GM19238 (cell line): Measurements from ENCODE around the gene HOXB3.

Experiments used
- DNase-seq: peaks from one replicate; pipeline ENCODE4 v3.0.0; 2011; ENCODE audit warnings: low spot score; ENCODE audit not compliant: insufficient read length

The HOXB3 gene

DNA sequence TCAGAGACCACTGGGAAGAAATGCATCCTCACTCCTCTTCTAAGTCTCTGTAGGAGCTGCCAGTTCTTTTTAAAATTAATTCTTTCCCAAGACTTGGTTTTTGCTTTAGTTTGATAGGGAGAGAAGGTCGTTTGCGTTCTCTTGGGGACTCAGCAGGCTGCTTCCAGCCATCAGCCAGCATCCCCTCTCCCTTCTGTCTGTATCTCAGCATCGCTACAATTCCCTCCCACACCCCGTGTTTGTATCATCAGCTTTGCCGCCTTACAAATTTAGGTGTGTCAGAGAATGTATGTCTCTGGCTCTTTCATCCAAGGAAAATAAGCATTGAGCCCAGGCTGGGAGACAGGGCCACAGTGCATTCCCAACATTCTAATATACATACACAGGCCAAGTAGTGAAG, 9.3 kb upstream of the HOXB3 start:
- DNase-seq, result no peak

DNA sequence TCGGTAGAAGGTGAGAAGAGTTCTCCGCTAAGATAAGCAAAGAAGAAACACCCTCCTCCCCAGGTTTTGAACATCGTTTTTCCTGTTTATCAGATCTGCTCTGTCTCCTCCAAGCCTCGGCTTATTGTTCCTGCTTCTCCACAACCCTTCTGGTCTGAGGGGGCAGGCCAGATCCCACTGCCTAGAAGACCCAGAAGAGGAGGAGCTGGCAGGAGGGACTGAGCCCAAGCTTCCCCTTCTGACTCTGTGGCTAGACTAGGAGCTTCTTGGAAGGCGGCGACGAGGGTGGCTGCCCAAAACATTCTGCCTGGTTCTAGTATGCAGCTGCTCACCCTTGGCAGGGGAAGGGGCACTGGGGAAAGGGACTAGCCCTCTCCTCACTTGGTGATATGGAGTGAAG, 8.7 kb upstream of the HOXB3 start:
- DNase-seq, result no peak

DNA sequence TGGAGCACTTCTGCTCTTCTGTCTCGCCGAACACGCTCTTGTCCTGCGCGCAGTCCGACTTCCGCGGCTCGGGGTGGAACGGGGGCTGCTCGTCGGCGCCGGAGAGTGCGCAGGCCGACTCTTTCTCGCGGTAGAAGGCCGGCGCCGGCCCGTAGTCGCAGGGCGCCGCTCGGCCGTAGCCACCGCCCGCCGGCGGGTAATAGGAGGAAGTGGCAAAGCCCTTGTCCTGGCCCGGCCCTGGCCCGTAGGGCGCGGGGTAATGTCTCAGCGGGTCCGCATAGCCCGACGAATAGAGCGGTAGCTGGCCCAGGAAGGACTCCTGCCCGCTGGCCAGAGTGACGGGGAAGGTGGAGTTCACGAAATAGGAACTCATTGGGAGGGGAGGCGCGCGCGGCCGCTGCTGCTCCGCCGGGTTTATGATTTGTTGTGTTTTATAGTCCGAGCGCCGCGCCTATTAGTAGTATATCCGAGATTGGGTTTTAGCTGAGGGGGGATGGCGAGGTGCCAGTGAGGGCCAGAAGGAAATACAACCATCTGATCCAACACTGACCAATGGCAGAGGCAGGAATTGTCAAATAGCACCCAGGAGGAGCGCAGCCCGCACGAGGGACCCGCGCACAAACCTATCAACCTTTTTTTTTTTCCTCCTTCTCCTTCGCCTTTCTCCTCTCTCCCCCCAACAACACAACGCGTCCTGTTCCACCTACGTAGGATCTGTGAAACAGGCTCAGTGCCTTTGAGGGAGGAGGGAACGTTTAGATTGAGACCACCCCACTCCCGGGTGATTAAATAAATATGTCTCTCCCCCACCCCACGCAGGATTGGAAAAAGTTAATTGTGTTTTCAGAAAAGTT, 8.0 kb upstream of the HOXB3 start:
- no peak for DNase-seq

DNA sequence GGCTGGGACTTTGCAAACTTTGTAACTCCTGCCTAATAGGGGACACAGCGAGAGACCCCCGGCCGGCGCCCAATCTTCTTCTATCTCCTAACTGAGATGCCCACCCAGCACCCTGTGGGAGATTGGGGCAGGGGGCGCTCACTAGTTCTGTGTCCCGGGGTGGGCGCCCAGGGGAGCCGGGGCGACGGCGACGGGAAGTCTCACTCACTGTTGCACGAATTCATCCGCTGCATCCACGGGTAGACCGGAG, 7.4 kb upstream of the HOXB3 start:
- no peak for DNase-seq

DNA sequence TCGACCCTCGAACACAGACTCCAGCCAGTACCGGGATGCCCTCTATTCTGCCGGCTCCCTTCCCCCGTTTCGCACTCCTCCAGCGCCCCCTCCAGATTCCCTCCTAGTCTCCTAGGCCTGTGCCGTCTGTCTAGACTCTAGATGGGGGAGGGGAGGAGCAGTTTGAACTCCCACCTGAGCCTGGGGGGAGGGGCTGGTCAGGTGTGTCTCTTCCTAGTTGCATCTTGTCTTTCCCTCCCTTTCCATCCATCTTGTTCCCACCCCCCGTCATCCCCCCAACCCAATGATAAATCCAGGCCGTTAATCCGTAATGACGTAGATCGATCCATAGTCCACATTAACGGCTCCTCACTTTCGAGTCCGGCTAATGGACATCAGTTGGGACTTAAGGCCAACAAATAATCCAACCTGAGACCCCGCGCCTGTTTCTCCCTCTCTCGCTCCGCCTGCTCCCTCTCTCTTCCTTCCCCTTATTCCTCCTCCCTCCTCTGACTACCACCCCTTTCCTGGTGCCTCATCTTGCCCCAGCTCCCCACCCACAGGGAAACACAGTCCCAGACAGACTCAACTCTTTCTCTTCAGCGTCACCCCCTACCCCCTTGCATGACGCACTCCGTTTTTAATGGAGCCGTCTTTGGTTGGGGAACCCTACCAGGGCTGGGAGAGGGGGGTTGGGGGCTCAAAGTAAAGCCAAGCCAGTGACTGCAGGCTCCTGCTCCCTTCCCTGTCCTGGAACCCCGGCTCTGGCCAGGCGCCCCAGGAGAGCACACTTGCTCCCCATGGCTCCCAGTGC, 6.9 kb upstream of the HOXB3 start:
- no peak for DNase-seq

DNA sequence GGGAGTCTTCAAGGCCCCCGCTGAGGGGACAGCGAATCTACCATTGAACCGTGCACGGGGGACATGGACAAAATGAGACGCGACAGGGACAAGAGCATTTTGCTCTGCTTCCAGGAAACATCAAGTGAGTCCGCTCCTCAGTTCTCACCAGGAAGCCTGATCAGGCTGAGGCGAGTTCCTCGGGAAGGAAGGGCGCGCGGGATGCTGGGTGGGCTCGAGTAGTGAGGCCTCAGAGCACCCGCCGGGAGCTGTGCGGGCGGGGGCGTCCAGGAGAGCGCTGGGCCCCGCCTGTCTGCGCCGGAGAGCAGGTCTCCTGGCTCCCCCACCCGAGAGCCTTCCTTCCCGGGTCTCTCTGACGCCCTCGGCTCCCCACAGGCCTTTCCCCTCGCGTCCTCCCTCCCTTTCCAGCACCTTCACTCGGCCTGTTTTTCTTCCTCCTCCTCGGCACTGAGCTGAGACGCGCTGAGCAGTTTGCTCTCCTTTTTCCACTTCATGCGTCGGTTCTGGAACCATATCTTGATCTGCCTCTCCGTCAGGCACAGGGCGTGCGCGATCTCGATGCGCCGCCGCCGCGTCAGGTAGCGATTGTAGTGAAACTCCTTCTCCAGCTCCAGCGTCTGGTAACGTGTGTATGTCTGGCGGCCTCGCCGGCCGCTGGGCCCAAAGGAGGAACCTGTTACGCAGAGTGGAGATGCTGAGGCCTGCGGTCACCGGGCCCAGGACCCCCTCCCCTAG, 6.1 kb upstream of the HOXB3 start:
- no peak for DNase-seq

DNA sequence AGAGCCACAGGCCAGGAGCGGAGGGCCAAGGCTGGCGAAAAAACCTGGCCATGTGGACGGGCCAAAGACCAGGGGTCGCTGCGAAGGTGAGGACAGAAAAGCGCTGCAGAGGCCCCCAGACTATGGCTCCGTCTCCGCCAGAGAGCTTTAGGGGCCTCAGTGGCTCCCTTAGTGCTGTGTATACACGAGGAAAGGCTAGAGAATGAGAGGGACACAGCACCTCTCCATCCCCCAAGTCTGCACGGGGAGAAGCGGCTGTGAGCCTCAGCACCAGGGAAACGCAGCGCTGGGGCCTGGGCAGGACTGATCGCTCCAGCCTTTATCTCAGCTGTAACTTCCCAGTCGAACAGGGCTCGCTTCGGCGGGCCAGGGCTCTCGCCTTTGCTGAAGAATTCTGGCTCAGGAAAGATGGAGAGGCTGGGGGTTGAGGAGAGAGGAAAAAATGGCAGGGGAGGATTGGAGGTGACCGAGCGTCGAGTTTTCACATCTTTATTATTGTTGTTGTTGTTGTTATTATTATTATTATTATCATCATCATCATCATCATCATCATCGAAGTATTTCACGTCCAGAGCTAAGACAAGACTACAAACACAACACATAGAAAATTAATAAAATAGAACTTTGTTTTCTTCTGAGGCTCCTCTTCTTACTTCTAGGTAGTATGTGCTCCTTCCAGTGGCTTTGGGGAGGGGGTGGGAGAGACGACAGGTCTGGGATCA, 5.4 kb upstream of the HOXB3 start:
- DNase-seq, result no peak

DNA sequence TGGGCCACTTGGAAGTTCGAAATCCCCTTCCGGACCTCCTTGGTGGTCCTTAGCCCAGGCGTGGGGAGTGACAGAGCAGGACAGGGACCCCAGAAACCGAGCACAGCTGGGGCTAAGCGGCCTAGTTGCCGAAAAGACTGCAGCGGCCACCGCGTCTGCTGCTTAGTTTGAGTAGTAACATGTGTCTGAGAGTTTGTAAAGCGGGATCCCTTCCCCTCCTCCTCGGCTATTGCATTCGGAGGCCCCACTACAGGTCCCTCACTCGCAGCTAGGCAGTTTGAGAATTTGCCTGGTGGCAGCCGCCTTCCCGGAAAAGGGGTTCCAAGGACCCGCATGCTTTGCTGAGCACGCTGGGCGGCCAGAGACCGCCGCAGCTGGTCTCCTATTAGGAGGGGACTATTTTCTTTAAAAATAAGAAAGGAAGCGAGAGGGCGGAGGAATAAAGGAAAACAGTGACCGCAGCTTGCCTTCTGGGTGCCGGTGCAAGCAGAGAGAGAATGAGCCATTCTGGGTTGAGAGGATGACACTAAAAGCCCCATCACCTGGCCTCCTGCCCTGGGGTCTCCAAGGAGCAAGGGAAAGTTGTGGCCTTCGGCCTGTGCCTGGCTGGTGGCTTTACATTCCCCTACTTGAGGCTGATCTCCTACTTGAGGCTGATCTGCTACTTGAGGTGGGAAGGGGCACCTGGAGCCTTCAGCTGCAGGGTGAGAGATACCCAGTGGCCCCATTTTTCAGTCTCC, 4.7 kb upstream of the HOXB3 start:
- DNase-seq, result no peak

DNA sequence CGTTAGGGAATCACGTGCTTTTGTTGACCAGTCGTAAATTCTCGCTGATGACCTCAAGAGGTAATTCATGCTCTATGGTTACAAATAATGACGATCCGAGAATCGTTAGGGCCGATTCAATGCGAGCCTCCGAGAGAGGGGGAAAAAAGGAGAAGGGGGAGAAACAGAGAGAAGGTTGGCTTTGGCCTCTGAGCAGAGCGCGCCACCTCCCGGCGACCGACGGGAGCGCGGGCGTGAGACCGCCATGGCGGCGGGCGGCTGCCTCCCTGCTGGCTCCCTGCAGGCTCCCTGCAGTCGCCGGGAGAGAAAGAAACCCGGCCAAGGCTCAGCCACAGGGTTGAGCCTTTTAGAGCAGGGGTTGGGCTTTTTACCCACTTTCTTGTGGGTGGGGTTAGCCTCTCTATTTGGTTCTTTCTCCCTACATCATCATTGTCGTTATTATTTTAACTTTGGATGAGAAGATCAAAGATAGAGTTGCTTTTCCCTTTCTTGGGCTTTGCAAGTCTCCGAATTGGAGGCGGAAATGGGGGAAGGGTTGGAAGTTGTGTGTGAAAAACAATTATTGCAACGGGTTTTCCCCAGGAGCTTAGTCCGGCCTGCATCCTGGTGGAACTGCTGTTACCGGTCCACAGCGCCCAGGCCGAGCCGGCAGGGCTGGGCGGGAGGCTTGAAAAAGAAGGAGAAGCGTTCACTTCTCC, 3.9 kb upstream of the HOXB3 start:
- DNase-seq, result peak; percentile 84

DNA sequence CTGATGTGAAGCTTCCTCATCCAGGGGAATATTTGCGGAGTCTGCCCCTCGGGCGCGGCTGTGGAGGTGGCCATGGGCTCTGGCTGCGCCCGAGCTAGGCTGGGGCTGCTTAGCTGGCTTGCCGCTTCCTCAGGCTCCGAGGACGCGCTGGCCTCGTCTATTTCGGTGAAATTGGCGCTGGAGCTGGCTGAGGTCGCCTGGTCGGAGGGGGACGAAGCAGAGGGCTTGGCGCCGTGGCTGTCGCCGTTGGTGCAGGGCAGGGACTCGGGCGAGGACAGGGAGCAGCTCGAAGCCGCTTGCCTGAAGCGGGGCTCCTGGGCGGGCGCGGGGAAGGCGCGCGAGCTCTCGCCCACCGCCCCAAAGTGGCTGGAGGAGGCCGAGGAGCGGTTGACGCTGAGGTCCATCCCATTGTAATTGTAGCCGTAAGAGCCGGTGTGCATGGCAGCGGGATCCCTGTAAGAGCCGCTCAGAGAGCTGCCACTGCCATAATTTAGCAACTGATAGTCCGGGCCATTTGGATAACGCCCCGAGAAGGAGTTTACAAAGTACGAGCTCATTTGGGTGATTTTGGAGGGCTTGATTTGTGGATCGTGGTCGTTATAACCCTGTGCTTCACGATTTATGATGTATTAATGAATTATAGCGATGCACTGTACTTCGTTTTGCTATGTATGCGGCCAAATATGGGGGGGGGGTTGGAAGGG, 3.2 kb upstream of the HOXB3 start, which contains the start of gene HOXB5:
Gene HOXB5, minus strand, starts transcription at position 654 of the 704 bp plus-strand sequence. Its CDS starts 97 bp downstream, at position 557.
- DNase-seq, result no peak

DNA sequence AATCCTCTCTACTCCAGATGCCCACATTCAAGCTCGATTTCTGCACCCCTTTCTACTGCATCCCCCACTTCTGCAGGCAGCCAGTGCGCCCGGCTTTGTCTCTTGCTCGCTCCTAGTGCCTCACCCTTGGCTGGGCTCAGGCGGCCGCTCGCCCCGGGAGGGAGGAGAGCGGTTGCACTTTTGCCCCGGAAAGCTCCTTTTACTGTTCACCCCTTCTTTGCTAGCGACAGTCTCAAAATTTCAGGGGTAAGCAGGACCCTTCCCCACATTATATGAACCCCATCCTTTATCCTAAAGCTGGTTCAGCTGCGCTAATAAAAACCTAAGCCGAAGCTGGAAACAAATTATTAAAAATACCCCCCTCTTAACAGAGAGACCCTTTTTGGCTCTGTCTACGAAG, 2.5 kb upstream of the HOXB3 start:
- no peak for DNase-seq

DNA sequence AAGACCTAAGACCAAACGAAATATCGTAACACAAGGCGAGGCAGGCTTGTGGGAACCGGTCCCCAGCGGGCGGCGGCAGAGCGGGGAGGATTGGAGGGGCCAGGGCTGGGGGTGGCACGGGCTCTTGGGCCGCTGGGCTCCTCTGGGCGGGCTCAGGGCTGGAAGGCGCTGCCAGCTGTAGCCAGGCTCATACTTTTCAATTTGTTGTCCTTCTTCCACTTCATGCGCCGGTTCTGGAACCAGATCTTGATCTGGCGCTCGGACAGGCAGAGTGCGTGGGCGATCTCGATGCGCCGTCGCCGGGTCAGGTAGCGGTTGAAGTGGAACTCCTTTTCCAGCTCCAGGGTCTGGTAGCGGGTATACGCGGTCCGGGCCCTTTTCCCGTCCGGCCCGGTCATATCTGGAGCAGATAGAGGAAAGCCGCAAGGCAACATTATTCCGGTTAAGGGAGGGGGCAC, 2.0 kb upstream of the HOXB3 start:
- DNase-seq, result no peak

DNA sequence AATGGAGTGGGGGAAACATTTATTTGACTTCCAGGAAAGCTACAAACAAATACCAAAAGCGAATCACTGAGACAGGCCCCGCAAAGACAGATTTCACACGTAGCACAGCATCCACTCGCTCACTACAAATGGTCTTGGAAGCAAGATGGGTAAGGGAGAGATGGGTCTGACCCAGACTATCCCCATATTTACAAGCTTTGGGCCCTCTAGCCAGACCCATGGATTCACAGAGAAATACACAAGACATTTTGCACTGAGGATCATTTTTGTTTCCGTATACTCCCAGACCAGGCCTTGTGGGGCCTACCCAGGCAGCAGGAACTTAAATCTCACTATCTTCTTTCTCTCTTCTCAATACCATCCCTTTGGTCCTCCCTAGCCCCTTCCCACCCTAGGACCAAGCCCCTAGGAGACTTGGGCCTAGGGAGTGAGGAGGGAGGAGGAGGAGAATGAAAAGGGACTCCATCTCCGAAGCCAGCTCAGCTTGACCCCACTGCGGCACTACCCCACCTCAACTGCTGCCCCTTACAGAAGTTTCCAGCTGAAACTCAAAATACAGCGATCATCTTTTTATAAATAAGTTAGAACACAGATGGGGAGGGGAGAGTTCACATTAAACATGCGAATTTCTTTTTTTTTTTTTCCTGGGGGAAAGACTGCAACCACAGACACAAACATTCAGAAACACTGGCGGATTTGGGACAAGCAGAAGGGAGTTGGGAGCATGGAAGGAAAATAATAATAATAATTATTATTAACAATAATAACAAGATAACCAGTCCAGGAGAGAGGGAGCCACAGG, 1.4 kb upstream of the HOXB3 start:
- no peak for DNase-seq

DNA sequence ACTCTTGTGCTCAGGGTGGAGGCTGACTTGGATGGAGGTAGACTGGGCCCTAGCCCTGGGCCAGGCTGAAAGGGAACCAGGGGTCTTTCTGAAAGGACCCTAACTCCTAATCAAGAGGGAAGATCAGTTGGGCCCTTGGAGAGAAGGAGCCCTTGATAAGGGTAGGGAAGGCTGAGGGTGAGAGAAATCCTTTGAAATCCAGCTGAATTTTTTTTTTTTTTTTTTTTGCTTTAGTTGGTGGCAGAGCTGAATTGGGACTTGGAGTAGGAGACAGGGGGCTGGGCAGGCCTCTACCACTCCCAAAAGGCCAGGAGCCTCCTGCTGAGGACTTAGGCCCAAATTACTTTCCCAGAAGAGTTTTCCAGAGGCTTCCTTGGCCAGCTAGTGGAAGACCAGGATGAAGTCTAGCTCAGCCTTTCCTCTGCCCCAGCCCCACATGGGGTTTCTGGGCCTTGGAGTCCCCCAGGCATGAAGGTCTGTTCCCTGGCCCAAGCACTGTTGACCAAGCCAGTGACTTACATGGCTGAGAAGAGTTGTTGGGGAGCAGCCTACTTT, 643 bp upstream of the HOXB3 start:
- DNase-seq, result no peak

DNA sequence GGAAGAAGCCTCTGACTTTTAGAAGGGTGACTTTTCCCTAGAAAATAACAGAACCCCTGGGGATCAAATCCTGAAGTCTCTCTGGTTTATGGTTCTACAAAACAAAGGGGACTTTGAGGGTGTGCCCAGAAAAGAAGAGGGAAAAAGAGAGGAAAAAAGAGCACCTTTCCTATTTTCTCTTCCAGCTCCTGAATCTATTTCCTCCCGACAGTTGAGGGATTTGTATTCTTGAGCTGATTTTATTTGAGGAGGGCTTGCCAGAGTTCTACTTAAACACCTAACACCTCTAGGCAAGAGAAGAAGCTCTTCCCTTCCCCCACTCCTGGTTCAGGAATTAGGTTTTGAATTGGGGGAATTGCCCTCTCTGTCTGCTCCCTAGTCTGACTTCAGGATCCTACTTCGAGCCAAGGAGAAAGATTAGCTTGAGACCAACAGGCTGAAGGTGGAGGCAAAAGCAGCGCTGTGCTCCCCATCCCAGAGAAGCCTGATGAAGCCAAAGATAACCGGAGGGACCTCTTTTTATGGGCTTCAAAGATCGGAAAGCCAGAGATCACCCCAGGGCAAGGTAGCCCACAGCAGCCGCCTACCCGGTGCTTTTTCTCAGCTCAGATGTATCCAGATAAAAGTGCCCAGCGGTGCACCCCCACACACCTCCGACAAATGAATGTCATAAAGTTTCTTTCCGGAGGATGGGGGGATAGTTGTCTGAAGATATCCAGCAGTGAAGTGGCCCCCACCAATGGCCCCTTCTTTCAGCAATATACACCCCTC, 796 bp downstream of the HOXB3 start:
- DNase-seq, result no peak

DNA sequence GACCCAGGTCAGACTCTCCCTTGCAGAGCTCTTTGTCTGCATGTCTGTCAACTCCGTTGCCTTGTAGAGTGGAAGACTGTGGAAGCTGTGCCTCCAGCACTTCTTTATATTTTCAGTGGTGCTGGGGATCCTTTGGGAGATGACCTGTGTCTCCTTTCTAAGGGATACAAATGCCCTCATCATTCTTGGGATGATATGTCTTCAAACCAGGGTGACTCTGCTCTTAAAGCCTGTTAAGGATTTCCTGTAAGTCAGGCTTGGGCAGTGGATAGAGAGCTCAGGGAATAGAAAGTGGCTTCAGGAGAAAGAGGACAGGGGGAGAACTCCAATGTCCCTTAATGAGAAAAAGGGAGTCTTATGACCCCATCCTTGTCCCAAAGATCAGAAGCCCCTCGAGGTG, 1.5 kb downstream of the HOXB3 start:
- no peak for DNase-seq

DNA sequence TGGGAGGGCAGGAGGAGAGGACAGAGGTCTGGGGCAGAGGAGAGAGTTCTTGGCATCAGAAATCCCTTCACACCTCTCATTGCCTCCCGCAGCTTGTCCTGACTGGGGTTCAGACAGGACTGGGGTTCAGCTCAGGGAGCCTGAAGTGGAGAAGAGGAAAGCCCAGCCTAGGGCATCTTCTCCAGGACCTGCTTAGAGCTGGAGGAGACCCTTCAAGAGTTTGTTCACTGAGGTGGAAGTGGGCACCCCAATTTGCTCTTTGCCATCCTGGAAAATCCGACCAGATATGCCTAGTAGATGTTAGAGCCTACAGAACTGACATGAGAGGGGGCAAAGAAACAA, 2.0 kb downstream of the HOXB3 start:
- DNase-seq, result no peak
